ENCODE measurements around the gene PAX5. TPM values are rescaled to one million over a fixed set of nuclear protein-coding genes. Genes with fewer than 3 reads are reported as not detected.

PAX5 gene
- total and polyA plus RNA-seq, 2 of the 13 experiments (the other 11 are each of a cell fraction or from before 2014, with no cell fraction given): not detected

GRCh38 chr9:36867241-36867640 is 166.8 kb downstream of the PAX5 start (continued):
- TF ChIP-seq SMAD1 (CRISPR knock-in tag; IDR thresholded peaks at IDR 0.05; ENCODE audit: borderline replicate concordance, low read depth): no peak
- 0 out of 2 replicates have a peak, but pooled peaks have one; percentile 0 for TF ChIP-seq STAT6 (CRISPR knock-in tag; IDR thresholded peaks at IDR 0.05; ENCODE audit: borderline replicate concordance)

DNA sequence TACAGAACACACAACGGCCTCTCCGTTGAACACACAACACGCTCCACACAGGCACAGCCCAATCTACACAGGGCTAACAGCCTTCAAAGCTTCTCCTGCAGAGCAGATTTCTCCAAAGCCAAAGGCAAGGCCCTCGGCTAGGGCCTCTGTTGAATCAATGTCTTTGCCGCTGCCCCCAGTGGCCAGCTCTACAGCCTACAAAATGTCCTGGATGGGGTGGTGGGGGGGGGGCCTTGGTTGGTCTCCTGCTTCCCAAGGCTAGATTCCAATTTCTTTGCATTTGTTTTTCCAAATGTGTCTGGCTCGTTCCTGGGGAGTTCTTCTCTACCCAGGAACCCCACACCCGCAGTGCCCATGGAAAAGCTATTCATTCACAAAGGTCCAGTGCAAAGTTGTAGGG is 167.2 kb downstream of the PAX5 start:
- WGBS (ENCODE audit: low lambda C conversion rate): 43% methylated on average over 6 of the region's 7 CpGs
- Histone ChIP-seq H3K4me3 (replicated peaks in 1 of 3; ENCODE audit: insufficient read depth in 1 of 3, low read depth in 2 of 3, low read length in 3 of 3) (no peak overlapping the region), H3K27me3 (ENCODE audit: control insufficient read depth in 1 of 2, insufficient read depth in 2 of 2, low read length in 2 of 2) (peaks cover 2 to 50% of the 10 kb centered on the region in 2 experiments; a peak in 4 of 5 replicates), H3K79me2 (ENCODE audit: insufficient read depth, low read length) (no peaks in the 10 kb centered on the region), H3K9me3 (ENCODE audit: low read length) (no peaks in the 10 kb centered on the region), H4K20me1 (ENCODE audit: insufficient read depth, low read length) (no peaks in the 10 kb centered on the region), H3K9ac (ENCODE audit: insufficient read depth, low read depth, low read length) (0 out of 2 replicates have a peak overlapping the region, but pooled peaks have one; percentile 18), H3K27ac (ENCODE audit: extremely low read length, insufficient read depth, low read length) (no peak overlapping the region), H3K4me1 (ENCODE audit: insufficient read depth, low read length) (peaks cover 67% of the 10 kb centered on the region), H2AFZ (ENCODE audit: low read length) (no peak overlapping the region), H3K4me2 (ENCODE audit: low read depth, low read length) (peak overlapping the region; percentile 65), H3K36me3 (replicated peaks in 1 of 2; ENCODE audit: control insufficient read depth in 1 of 2, insufficient read depth in 2 of 2, low read length in 2 of 2) (no peaks in the 10 kb centered on the region)
- ChIA-PET POLR2A (interaction anchor here (0.6 to 1.6 kb wide), 3 partner anchors 26 to 254 kb away, joined by 3 to 4 read pairs (median 4); no protein-coding TSS in a partner anchor), CTCF (ENCODE audit: low intra/inter-chr PET ratio, low total read pairs) (no interaction called here)
- in situ Hi-C loops (cut with HindIII; ENCODE audit: extremely low pct_ligation_motif_present, low pct_unique_long_range_greater_than_20kb) (no loop called here), intact Hi-C loops (cut with micrococcal nuclease; ENCODE audit: unreplicated experiment) (loop anchor here (5.0 kb wide), 1 partner anchor 550 kb away; no protein-coding TSS in a partner anchor)
- no TSS peak for BruUV-seq (replicated peaks)
- FAIRE-seq: peak; percentile 23
- peak; percentile 18 for DNase-seq (ENCODE audit: low spot score)
- ATAC-seq: peak; percentile 45
- TF ChIP-seq XRCC5 (optimal IDR thresholded peaks at IDR 0.05; ENCODE audit: low read length): peak; percentile 40
- TF ChIP-seq CTCF (CRISPR knock-in tag; IDR thresholded peaks at IDR 0.05): peak; percentile 25
- TF ChIP-seq, protein P1, sequence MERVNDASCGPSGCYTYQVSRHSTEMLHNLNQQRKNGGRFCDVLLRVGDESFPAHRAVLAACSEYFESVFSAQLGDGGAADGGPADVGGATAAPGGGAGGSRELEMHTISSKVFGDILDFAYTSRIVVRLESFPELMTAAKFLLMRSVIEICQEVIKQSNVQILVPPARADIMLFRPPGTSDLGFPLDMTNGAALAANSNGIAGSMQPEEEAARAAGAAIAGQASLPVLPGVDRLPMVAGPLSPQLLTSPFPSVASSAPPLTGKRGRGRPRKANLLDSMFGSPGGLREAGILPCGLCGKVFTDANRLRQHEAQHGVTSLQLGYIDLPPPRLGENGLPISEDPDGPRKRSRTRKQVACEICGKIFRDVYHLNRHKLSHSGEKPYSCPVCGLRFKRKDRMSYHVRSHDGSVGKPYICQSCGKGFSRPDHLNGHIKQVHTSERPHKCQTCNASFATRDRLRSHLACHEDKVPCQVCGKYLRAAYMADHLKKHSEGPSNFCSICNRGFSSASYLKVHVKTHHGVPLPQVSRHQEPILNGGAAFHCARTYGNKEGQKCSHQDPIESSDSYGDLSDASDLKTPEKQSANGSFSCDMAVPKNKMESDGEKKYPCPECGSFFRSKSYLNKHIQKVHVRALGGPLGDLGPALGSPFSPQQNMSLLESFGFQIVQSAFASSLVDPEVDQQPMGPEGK (CRISPR knock-in tag; IDR thresholded peaks at IDR 0.05): peak; percentile 63
- TF ChIP-seq, protein P2, sequence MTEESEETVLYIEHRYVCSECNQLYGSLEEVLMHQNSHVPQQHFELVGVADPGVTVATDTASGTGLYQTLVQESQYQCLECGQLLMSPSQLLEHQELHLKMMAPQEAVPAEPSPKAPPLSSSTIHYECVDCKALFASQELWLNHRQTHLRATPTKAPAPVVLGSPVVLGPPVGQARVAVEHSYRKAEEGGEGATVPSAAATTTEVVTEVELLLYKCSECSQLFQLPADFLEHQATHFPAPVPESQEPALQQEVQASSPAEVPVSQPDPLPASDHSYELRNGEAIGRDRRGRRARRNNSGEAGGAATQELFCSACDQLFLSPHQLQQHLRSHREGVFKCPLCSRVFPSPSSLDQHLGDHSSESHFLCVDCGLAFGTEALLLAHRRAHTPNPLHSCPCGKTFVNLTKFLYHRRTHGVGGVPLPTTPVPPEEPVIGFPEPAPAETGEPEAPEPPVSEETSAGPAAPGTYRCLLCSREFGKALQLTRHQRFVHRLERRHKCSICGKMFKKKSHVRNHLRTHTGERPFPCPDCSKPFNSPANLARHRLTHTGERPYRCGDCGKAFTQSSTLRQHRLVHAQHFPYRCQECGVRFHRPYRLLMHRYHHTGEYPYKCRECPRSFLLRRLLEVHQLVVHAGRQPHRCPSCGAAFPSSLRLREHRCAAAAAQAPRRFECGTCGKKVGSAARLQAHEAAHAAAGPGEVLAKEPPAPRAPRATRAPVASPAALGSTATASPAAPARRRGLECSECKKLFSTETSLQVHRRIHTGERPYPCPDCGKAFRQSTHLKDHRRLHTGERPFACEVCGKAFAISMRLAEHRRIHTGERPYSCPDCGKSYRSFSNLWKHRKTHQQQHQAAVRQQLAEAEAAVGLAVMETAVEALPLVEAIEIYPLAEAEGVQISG (CRISPR knock-in tag; IDR thresholded peaks at IDR 0.05): 0 out of 2 replicates have a peak, but pooled peaks have one; percentile 21
- 0 out of 2 replicates have a peak, but pooled peaks have one; percentile 59 for TF ChIP-seq ZNF740 (CRISPR knock-in tag; IDR thresholded peaks at IDR 0.05)
- TF ChIP-seq FIP1L1 (IDR thresholded peaks at IDR 0.05; ENCODE audit: borderline replicate concordance, insufficient read depth, low read depth, low read length): 0 out of 2 replicates have a peak, but pooled peaks have one; percentile 9

Data from HepG2 (cell line).